Esophagus squamous epithelium (tissue), 5 donors: Measurements from ENCODE around the gene DGKQ. TPM values are rescaled to one million over a fixed set of nuclear protein-coding genes. Genes with fewer than 3 reads are reported as not detected.

ENCODE experiments used
- DNase-seq: peaks from one replicate; lab custom pipeline; 2025; lab: John Stamatoyannopoulos, UW
- H3K27ac ChIP-seq, 4 donors: fragments of 200-600 bp; sonication (generic); one replicate each; pipeline ENCODE4 v1.5.1; 2016 to 2019; ENCODE audit warnings: mild to moderate bottlenecking in 1 of 4
- H3K27me3 ChIP-seq, 4 donors: fragments of 200-600 bp; sonication (generic); 1 replicate in 3 of 4; 2 replicates in 1 of 4; pipeline versions ENCODE4 v1.5.1 to v1.6.0; 2017 to 2021; ENCODE audit warnings: antibody characterized with exemption in 1 of 4
- H3K36me3 ChIP-seq, 3 donors: fragments of 200-600 bp; sonication (generic); one replicate each; pipeline ENCODE4 v1.5.1; 2016 to 2019
- H3K4me1 ChIP-seq, 3 donors: fragments of 200-600 bp; sonication (generic); one replicate each; pipeline ENCODE4 v1.5.1; 2017 to 2019
- H3K4me3 ChIP-seq, 4 donors: fragments of 200-600 bp; sonication (generic); 1 replicate in 3 of 4; 2 replicates in 1 of 4; pipeline ENCODE4 v1.5.1; 2016 to 2019; ENCODE audit warnings: mild to moderate bottlenecking in 2 of 4, moderate library complexity in 1 of 4
- H3K9me3 ChIP-seq, 3 donors: fragments of 200-600 bp; sonication (generic); one replicate each; pipeline ENCODE4 v1.5.1; 2016 to 2019
- POLR2A ChIP-seq, 4 donors: fragments of 450-650 bp; IDR thresholded peaks; one replicate each; pipeline ENCODE4 v1.6.1; 2017; ENCODE audit warnings: antibody characterized with exemption in 4 of 4, mild to moderate bottlenecking in 4 of 4, moderate library complexity in 3 of 4
- WGBS, 2 donors: methylation state at CpG; one replicate each; pipeline ENCODE4 v1.1.5; 2018; 5-methylcytosine and 5-hydroxymethylcytosine counted together
- intact Hi-C: fragments of 100-400 bp; cut with DNase I; formaldehyde crosslinking; loops from one replicate; pipeline ENCODE4 v1.15.0; 2022
- total RNA-seq, 4 donors: library from RNA; depleted of rRNA; stranded (reverse); fragments of >200 nt; gene quantifications; one replicate each; pipeline ENCODE4 v1.1.0, GENCODE V29; 2016
- TF ChIP-seq, protein P1 (sequence below), 6 experiments: fragments of 450-650 bp in 4 of 6; fragments of 200-600 bp in 2 of 6; sonication (generic) in 2 of 6; IDR thresholded peaks; one replicate each; pipeline ENCODE4 v1.5.1; 2016 to 2019; ENCODE audit warnings: antibody characterized with exemption in 6 of 6, mild to moderate bottlenecking in 4 of 6, moderate library complexity in 4 of 6
- donor health status: DM: yes; HTN: yes; CAD: no.

The DGKQ gene
- total RNA-seq, 4 donors from 2014 or later, result 9.5 to 12.0 (median 10.7) TPM

DNA sequence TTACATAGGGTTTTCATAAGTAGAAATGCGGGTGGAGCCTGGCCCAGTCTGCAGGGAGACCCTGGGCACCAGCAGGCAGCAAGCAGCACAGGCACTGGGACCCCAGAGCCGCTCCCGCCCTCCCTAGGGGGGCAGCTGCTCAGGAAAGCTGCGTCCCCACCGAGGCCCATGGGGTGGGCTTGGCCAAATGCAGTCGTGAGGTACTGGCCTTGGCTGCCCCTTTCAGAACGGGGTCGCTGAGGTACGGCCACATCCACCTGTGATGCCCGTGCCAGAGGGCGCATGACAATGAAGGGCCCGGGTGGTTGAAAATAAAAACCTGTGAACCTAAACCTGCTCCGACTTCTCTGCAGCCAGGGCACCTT, 24.5 kb downstream of the DGKQ start:
- no peak overlapping the region for H3K27ac ChIP-seq
- peaks cover 0 to 24% (median 0%) of the 10 kb centered on the region in 3 donors for H3K36me3 ChIP-seq
- no peak overlapping the region for H3K4me3 ChIP-seq
- no peak for DNase-seq
- intact Hi-C loops, result no loop called here
- 87 to 89% methylated on average over 3 to 11 of the region's 13 CpGs for WGBS, 2 donors
- H3K4me1 ChIP-seq, result peaks cover 0 to 7% (median 6%) of the 10 kb centered on the region in 3 donors
- no peaks in the 10 kb centered on the region for H3K9me3 ChIP-seq
- no peak for TF ChIP-seq POLR2A (IDR thresholded peaks at IDR 0.05)
- TF ChIP-seq, protein P1, sequence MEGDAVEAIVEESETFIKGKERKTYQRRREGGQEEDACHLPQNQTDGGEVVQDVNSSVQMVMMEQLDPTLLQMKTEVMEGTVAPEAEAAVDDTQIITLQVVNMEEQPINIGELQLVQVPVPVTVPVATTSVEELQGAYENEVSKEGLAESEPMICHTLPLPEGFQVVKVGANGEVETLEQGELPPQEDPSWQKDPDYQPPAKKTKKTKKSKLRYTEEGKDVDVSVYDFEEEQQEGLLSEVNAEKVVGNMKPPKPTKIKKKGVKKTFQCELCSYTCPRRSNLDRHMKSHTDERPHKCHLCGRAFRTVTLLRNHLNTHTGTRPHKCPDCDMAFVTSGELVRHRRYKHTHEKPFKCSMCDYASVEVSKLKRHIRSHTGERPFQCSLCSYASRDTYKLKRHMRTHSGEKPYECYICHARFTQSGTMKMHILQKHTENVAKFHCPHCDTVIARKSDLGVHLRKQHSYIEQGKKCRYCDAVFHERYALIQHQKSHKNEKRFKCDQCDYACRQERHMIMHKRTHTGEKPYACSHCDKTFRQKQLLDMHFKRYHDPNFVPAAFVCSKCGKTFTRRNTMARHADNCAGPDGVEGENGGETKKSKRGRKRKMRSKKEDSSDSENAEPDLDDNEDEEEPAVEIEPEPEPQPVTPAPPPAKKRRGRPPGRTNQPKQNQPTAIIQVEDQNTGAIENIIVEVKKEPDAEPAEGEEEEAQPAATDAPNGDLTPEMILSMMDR (IDR thresholded peaks at IDR 0.05), result no peak
- no peaks in the 10 kb centered on the region for H3K27me3 ChIP-seq

DNA sequence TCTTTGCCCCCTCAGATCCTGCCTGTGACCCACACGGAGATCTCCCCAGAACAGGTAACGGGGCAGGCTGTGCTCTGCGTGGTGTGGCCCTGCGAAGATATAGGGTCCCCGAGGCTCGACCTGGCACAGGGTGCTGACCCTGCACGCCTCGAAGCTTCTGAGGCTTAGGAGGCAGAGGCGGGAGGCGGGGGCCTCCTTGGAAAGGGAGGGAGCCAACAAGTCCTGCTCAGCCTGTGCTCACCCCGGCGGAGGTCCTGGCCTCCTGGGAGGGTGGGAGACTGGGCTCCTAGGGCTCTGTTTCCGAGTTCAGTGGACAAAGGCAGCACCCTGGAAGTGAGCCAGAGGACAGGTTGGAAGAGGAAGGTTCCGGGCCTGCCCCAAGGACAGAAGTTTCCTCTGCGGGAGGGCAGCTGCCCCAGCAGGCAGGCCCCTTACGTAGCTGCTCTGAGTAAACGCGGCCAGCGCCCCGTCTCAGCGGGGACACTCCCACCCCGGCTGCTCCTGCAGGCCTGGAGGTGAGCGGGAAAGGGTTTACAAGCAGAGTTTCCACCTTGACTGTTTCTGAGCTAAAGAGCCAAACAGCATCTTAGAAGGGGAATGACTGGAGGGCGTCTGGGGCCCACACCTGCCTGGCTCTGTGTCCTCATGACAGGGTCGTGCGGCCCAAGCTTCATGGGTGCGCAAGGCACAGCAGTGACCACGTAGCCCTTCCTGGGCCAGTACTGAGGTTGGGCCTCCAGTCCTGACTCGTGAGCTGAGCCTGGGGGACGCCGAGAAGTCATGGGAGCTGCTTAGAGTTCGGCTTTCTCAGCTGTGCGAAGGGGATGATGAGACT, 25.1 kb downstream of the DGKQ start:
- Histone ChIP-seq H3K4me3 (no peak overlapping the region), H3K36me3 (peaks cover 0 to 18% (median 0%) of the 10 kb centered on the region in 3 donors), H3K27ac (no peak overlapping the region), H3K4me1 (peaks cover 0 to 7% (median 6%) of the 10 kb centered on the region in 3 donors), H3K9me3 (no peaks in the 10 kb centered on the region), H3K27me3 (no peaks in the 10 kb centered on the region)
- no peak for TF ChIP-seq POLR2A (IDR thresholded peaks at IDR 0.05)
- TF ChIP-seq, protein P1 (IDR thresholded peaks at IDR 0.05), result no peak
- DNase-seq, result no peak
- whole genome bisulfite sequencing, 2 donors, result 88% methylated on average over 8 to 9 of the region's 33 CpGs
- intact Hi-C loops, result no loop called here

DNA sequence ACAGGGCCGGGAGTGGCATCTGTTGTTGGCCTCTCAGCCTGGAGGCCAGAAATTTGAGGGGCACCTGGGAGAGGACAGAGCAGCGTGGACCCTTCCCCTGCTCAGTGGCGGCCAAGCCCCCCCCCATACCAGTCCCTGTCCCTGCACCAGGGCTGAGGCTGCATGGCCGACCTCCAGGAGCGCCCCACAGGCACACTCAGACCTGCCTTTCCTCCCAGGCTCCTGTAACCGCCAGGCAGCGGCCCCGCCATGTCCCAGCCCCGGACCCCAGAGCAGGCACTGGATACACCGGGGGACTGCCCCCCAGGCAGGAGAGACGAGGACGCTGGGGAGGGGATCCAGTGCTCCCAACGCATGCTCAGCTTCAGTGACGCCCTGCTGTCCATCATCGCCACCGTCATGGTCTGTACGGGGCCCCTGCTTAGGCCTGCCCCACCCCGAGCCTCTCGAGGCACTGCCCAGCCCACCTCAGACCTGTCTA, 25.8 kb downstream of the DGKQ start:
- 88 to 95% methylated on average over 6 to 8 of the region's 19 CpGs for WGBS, 2 donors
- intact Hi-C loops, result no loop called here
- TF ChIP-seq POLR2A (IDR thresholded peaks at IDR 0.05), result no peak
- TF ChIP-seq, protein P1 (IDR thresholded peaks at IDR 0.05), result no peak
- H3K36me3 ChIP-seq, result peaks cover 0 to 11% (median 0%) of the 10 kb centered on the region in 3 donors
- H3K27me3 ChIP-seq, result no peaks in the 10 kb centered on the region
- H3K27ac ChIP-seq, result no peak overlapping the region
- DNase-seq, result no peak
- H3K4me1 ChIP-seq, result peaks cover 0 to 7% (median 6%) of the 10 kb centered on the region in 3 donors
- no peak overlapping the region for H3K4me3 ChIP-seq
- H3K9me3 ChIP-seq, result no peaks in the 10 kb centered on the region

DNA sequence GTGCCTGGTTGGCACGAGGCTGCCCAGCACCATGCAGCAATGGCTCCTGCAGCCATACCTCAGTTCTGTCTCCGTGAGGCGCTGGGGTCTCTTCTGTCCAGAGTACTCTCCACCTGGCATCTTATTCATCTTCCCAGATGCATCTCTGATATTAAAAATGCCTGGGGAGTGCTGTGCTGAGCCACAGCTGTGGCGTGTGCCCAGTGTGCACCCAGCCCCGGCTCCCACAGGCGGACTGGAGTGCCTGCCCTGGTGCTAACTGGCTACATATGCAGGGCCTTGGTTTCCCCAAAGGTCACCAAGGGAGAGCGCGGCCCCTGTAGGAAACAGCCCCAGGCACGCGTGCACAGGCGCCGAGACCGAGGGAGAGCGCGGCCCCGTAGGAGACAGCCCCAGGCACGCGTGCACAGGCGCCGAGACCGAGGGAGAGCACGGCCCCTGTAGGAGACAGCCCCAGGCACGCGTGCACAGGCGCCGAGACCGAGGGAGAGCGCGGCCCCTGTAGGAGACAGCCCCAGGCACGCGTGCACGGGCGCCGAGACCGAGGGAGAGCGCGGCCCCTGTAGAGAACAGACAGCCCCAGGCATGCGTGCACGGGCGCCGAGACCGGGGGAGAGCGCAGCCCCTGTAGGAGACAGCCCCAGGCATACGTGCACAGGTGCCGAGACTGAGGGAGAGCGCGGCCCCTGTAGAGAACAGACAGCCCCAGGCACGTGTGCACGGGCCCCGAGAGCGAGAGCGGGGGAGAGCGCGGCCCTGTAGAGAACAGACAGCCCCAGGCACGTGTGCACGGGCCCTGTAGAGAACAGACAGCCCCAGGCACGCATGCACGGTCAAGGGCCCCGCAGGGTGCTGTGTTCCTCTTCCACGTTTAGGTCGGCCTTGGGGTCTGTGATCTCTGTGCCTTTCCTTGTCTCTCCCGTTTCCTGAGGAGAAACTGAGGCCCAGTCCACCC, 26.6 kb downstream of the DGKQ start:
- DNase-seq, result no peak
- Histone ChIP-seq H3K36me3 (peaks cover 0 to 9% (median 0%) of the 10 kb centered on the region in 3 donors), H3K27ac (no peak overlapping the region), H3K4me1 (peaks cover 0 to 7% (median 6%) of the 10 kb centered on the region in 3 donors), H3K9me3 (no peaks in the 10 kb centered on the region), H3K4me3 (no peak overlapping the region), H3K27me3 (no peaks in the 10 kb centered on the region)
- intact Hi-C loops, result no loop called here
- 71 to 81% methylated on average over 29 to 31 of the region's 62 CpGs for WGBS, 2 donors
- TF ChIP-seq POLR2A (IDR thresholded peaks at IDR 0.05), result no peak
- TF ChIP-seq, protein P1 (IDR thresholded peaks at IDR 0.05), result no peak
